HG03571 (cell line): ENCODE results near the gene CGN.
A peak's percentile ranks its signal among the peaks of the same experiment; 100 is the strongest.

Source experiments
- ATAC-seq: cut with Tn5 transposase; IDR thresholded peaks from one replicate; pipeline ENCODE4 v1.9.1; 2021; ENCODE audit not compliant: unreplicated experiment

The CGN gene

DNA sequence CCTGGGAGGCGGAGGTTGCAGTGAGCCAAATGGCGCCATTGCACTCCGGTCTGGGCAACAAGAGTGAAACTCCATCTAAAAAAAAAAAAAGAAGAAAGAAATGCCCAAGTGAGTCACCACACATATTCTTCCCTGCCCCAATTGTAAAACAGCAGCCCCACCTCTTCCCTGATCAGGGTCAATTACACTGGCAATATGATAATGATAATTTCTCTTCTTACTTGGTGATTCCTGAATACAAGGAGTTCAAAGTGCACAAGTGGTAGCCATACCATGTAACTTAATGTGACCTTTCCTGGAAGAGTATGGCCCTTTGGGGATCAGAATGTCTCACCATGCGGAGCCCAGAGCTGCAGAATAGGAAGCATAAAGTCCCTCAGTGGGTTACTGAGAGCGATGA lies 11.8 kb upstream of the CGN start:
- ATAC-seq, result no peak

DNA sequence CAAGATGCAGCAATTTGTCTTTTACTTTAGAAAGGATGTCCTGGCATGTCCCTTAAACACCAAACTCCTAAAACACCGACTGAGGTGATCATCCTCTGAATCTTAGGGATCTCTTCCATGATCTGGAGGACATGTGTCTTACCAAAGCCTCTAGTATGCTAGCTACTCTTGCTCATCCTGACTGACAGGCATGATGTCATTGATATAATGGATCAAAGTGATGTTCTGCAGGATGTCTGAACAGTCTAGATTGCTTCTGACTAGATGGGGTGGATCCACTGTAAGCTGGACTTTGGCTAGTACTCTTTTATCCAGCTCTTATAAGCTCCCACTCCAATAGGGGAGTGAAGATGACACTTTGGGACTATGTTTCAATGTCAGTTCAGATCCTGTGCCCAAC lies 11.3 kb upstream of the CGN start:
- no peak for ATAC-seq

DNA sequence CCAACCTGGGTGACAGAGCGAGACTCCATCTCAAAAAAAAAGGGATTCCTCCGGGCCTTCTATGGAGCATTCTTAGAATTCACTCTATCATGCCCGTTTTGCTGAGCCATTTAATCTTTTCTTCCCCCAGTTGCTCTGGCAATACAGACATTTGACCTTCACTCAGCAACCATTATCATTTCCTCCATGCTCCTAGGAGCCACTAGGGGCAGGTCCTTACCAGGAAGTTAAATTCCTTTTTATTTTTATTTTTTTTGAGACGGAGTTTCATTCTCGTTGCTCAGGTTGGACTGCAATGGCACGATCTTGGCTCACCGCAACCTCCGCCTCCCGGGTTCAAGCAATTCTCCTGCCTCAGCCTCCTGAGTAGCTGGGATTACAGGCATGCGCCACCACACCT lies 9.7 kb upstream of the CGN start:
- ATAC-seq, result no peak

DNA sequence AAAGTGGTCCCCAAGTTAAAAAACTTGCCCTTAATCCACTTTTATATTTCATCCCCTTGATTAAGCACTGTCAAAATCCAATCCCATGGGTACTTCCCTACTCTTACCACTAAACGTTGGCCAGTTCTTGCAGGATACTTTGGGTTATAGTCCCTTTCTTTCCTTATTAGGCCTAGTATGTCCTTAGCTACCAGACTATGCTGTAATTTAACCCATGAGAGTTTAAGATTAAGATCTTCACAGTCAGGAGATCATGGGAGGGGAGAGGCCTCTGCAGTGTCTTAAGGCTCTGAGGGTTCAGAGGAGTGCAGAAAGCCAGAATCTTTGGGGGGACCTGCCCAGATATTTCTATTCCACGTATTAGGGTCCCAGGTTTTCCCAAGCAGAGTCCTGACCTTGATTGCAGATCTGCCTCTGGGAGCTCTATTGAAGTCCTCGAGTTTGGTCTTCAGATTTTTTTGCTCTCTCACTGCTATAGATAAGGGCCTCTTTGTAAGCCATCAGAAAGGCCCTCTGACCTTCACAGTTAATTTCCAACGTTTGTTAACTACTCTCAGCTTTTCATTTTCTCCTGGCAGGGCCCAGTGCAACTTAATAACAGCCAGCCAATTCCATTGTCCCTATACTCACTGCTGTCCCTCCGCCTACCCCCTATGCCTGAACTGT lies 9.0 kb upstream of the CGN start:
- no peak for ATAC-seq

DNA sequence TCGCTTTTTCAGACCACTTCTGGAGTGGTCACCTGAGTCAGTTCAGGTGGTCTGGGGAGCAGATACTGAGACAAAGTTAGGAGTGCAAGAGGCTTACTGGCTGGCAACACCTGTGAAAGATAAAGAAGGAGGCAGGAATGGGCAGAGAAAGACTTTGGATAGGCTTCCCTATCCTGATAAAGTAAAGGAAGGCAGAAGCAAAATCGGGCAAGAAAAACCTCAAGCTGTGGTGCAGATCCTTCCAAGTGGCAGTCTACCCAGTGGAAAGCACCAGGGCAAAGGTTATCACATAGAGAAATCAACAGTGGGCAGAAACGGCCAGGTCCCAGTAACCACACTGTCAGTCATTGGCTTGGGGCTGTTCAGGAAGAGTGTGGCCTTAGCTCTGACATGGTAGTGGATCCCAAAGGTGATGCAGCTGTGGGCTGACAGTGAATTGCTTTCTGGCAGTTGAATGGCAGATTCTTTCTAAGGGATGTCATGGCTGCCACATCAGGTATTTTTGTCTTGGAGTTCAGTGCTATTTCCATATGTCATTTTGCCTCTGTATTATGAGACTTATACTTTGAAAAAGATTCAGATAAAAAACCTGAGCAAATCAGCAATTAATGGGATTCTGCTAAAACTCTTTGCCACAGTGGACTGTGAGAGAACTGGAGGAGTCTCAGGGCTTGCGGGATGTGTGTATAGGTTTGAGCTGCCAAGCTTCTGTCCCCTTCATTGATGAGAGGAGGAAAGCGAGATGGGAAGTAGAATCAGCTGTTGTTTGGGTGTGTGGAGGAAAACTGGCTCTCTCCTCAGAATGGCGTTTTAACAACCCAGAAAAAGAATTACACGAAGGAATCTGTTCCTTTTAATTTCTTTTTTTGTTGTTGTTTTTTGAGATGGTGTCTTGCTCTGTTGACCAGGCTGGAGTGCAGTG lies 8.1 kb upstream of the CGN start:
- ATAC-seq, result no peak

DNA sequence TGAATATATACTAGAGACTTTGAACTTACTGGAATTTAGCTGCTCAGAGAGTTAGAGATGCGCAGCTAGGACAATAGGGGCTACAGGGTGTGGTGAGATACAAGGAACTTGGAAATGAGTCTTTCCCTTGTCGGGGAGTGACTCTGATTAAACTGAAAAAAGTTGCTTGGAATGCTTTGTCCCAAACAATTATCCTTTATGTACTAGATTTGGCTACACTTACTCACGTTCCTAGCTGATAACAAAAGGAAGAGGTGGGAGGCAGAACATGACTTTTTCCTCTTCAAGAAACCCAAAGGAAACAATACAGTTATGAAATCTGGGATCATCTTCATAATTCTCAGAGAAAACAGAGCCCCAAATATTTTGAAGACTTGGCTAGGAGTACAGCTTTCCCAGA lies 6.9 kb upstream of the CGN start:
- no peak for ATAC-seq

DNA sequence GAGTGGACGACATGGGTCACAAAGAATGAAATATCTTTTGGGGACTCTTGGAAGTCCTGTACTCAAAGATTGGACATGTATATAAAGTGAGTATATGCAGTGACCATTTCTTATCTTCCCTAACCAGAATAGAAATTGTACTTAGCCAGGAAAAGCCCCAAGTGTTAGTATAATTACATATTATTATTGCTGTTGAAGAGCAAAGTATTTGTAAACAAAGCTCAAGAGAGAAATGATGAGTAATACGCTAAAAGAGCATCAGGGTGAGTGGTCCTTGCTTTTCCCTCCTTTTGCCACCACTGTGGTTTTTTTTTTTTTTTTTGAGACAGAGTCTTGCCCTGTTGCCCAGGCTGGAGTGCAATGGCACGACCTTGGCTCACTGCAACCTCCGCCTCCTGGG lies 6.4 kb upstream of the CGN start:
- ATAC-seq, result no peak

DNA sequence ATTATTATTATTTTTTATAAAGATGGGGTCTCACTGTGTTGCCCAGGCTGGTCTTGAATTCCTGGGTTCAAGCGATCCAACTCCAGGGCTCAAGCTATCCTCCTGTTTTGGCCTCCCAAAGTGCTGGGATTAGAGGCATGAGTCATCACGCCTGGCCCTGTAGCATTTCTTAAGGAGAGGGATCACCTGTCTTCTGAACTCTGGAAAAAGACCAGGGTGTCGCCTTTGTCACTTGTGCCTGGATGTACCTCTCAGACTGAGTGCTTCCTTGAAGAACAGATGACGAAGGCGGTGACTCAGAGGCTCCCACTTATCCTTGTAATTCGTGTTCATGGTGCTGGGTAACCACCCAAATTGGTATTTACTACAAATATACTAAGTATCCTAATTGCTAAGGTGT lies 2.4 kb upstream of the CGN start:
- ATAC-seq, result no peak

DNA sequence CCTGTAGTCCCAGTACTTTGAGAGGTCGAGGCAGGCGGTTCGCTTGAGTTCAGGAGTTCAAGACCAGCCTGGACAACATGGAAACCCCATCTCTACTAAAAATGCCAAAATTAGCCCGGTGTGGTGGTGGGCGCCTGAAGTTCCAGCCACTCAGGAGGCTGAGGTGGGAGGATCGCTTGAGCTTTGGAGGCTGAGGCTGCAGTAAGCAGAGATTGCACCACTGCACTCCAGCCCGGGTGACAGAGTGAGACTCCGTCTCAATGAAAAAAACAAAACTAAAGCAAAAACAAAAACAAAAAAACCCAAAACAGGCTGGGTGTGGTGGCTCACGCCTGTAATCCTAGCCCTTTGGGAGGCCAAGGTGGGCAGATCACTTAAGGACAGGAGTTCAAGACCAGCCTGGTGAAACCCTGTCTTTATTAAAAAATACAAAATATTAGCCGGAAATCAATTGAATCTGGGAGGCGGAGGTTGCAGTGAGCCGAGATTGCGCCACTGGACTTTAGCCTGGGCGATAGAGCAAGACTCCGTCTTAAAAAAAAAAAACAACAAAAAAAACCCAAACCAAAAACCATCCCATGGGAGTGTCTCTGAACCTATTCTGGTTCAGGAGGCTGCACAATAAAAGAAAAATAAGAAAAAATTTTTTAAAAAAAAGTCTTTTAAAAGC lies 1.7 kb upstream of the CGN start:
- no peak for ATAC-seq

DNA sequence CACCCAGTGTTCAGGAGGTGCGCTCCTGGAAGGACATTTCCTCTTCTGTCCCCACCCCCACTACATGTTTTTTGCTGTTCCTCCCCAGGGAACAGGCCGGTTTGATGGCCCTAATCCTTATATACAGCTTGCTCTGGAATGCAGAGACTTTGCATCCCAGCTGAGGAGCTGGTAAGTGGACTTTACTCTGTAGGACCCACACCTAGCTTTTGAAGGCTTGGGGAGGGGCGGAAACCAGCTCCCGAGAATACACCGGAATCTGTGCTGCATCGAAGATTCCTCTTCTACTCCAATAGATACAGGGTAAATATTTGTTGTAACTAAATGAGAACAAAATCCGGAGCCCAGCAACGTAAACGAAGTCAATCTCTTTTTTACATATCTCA lies 1.2 kb upstream of the CGN start:
- no peak for ATAC-seq

DNA sequence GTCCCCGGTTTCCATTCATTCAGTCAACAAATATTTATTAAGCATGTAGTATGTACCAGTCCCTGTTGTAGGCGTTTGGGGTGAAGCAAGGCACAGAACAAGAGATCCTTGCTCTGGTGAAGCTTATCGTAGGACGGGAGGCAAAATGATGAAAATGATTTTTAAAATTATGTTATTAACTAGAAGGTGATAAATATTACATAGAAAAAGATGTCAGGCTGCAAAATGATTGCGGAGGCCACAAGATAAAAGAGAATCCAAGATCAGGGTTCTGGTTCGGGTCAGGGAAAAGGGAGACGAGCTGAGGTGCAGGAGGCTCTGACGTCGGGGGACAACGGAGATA lies 602 bp upstream of the CGN start:
- ATAC-seq, result no peak

DNA sequence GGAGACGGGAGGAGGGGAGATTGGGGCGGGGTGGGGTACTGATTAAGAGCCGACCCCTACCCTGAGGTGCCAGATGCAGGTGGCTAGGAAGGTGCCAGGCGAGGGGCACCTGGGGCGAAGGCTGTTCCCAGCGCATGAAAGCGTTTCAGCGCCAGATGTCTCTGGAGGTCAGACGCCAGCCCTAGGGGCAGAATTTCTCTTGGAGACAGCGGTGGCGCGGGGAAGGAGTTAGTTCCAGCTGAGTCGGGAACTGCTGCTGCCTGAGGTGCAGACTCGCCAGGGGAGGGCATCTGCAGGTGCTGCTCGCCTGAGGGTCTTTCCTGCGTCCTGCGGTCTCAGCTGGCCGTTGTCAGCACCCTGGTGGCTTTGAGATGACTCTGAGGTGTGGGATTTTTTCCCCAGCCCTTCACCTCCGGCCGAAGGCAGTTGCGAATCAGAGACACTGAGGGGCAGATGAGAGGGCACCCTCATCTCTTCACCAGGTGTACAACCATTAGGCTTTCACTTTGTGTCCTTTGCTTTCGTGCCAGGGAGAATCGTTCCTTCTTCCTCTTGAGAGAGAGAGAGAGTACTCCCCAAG lies 539 bp downstream of the CGN start:
- ATAC-seq, result peak; percentile 8

DNA sequence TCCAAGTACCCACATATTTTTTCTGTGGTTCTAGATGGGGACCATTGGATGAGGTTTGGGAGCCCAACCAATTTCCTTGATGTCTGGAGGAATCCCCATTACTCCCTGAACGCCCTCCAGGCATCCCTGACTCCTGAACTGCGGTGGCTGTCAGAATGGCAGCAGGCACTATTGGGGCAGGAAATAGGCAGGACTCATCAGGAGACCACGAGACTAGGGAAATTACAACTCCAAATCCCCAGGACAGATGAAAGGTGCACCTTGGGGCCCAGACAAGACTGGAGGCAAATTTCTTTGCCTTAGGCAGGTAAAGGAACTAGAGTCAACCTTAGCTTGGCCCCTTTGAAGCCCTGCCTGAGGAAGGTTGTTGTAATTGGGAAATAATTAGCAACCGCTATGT lies 1.1 kb downstream of the CGN start:
- ATAC-seq, result no peak

DNA sequence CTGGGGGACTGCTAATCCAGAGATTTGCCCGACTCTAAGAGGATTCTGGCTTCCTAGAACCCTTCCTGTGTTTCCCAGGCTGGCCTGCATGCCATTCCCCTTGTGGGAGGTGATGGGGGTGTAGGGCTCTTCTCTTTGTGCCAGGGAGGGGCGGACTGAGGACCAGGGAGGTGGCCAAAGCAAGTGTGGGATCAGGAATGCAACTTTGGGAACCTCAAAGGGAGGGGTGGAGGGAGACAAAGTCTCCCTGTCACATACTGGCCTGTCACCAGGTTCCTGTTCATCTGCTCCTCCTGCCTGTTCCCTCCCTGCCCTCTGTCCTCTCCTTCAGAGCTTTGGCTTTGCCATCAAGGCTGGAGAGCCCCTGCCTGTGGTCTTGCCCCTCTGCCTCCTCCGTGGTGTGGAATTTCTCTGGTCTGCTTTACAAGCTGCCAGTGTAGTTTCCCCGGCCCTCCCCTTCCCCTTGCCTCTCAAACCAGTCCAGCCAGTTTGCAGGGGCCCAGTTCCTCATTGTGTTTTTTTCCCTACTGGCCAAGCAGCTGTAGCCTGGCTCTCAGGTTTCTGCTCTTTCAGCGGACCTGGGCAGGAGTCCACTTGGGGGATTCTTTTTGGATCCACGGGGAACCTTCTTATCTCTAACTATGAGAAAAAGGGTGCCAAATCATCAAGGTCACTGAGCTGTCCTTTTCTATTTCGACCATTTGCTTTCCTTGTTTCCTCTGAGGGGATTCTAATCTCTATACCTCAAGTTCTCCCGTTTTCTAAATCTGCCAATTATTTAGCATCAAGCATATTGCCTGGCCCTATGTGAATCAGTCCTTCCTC lies 1.8 kb downstream of the CGN start:
- no peak for ATAC-seq

DNA sequence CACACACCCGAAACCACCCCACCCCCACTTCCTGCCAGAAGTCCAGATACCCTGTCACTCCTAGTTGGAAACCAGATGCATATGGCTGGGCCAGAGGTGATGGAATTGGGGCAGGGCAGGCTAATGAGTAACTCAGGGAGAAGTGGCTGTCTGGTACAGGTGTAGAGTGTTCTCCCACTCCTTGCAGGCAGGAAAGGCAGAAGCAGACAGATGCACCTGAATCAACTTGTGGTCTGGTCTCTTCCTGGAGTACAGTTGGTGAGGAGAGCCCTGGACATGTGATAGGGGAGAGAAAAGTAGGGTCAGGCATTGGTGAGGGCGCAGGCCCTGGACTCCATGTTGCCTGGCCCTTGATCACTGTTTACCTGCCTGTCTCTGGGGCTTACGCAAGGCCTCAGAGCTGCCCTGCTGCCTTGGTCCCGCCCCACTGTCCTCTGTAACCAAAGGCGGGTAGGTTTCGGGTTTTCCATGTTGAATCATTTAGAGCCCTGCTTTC lies 2.5 kb downstream of the CGN start:
- ATAC-seq, result no peak

DNA sequence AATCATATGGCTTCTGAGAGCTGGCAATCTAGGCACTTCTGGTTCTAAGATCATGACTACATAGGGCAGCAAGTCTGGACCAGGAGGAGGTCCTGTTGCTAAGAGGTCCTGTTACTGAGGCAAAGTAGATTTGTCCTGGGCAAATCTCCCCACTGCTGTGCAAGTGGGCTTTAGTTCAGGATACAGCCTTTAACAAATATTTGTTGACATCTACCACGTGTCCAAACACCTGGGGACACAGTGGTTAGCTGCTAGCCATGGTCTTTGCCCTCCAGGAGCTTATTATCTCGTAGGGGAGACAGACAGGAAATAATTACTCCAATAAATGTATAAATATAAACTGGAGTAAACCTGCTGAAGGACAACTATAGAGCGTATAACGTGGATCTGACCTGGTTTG lies 3.2 kb downstream of the CGN start:
- no peak for ATAC-seq

DNA sequence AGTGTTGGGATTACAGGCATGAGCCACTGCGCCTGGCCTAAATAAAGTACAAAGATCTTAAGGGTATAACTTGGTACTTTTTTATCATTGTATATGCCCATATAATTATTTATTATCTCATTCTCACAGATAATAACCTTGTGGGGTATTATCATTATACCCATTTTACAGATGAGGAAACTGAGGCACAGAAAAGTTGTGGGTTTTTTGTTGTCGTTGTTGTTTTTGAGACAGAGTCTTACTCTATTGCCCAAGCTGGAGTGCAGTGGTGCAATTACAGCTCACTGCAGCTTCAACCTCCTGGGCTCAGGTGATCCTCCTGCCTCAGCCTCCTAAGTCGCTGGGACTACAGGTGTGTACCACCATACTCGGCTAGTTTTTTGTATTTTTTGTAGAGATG lies 4.1 kb downstream of the CGN start:
- ATAC-seq, result no peak

DNA sequence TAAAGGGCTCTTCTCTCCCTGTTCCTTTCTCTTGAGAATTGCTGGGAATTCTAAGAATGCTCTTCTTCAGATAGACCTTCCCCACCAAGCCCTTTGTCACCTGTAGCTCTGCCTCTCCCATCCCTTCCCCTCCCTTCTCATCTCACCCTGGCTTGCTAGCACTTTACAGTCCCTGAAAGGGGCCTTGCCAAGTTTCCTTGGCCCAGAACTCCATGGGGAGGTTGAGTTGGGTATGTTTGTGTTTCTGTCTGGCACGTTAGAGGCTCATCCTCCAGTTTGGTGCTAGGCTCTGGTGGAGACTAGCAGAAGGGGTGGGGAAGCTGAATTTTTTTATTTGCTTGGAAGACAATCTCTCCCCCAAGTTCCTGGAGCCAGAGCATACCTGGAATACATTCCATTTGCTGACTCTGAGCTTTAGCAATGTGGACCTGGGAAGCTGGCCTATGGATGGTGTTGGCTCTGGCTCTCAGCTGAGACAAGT lies 4.9 kb downstream of the CGN start:
- ATAC-seq, result no peak

DNA sequence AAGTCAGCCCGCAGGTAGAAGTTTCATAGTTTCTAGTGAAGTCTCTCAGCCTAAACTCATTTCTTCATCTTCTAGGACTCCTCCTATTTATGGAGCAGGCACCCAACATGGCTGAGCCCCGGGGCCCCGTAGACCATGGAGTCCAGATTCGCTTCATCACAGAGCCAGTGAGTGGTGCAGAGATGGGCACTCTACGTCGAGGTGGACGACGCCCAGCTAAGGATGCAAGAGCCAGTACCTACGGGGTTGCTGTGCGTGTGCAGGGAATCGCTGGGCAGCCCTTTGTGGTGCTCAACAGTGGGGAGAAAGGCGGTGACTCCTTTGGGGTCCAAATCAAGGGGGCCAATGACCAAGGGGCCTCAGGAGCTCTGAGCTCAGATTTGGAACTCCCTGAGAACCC lies 7.2 kb downstream of the CGN start:
- ATAC-seq, result no peak

DNA sequence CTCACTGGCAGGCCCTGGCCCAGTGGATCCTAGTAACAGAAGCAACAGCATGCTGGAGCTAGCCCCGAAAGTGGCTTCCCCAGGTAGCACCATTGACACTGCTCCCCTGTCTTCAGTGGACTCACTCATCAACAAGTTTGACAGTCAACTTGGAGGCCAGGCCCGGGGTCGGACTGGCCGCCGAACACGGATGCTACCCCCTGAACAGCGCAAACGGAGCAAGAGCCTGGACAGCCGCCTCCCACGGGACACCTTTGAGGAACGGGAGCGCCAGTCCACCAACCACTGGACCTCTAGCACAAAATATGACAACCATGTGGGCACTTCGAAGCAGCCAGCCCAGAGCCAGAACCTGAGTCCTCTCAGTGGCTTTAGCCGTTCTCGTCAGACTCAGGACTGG lies 7.7 kb downstream of the CGN start:
- ATAC-seq, result no peak

DNA sequence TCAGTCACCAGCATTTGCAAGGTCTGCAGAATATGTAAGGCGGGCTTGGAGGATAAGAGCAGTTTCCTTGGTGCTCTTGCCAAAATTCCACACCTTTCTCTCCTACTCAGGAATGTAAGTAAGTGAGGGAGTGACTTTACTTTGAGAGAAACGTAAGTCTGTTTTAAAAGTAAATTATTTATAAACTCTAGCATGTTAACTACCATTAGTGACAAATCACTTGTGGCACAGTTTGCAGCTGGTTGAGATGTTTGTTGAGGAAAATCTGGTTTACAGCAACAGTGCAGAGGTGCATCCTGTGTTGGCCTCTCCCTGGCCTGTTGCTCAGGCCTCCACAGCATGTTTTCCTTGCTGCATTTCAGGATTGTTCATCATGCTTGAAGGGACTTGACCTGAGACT lies 8.5 kb downstream of the CGN start:
- no peak for ATAC-seq
